Measurements from ENCODE around the gene GLI1. TPM values are rescaled to one million over a fixed set of nuclear protein-coding genes. Genes with fewer than 3 reads are reported as not detected.

Gene GLI1
- total RNA-seq, 2 experiments from 2014 or later = 0.31 to 0.85 TPM

GRCh38 chr12:57485695-57486094, 26.1 kb downstream of the GLI1 start:
- Histone ChIP-seq H3K27me3 (ENCODE audit: control insufficient read depth in 1 of 2, insufficient read depth in 2 of 2, low read length in 2 of 2) (no peaks in the 10 kb centered on the region), H3K4me1 (ENCODE audit: insufficient read depth, low read length) (peaks cover 40% of the 10 kb centered on the region), H3K9me3 (ENCODE audit: control insufficient read depth in 1 of 2, insufficient read depth in 1 of 2, low read length in 2 of 2) (no peaks in the 10 kb centered on the region), H3K27ac (ENCODE audit: low read depth in 1 of 2, low read length in 2 of 2) (no peak overlapping the region), H3K36me3 (ENCODE audit: insufficient read depth, low read length) (peaks cover 21% of the 10 kb centered on the region), H3K4me3 (ENCODE audit: low read length) (no peak overlapping the region)
- no peak for ATAC-seq (ENCODE audit: poor library complexity)
- H3K36me3 Mint-ChIP-seq (ENCODE audit: low read depth) = peaks cover 38% of the 10 kb centered on the region
- H3K4me3 Mint-ChIP-seq = no peak overlapping the region
- no peak for TF ChIP-seq CTCF (IDR thresholded peaks at IDR 0.05)
- H3K4me1 Mint-ChIP-seq (ENCODE audit: low read depth) = peaks cover 45% of the 10 kb centered on the region
- POLR2A ChIA-PET = interaction anchor here (0.7 to 2.3 kb wide), 5 partner anchors 9 to 106 kb away, joined by 3 to 7 read pairs (median 5); partner anchors contain the start of gene DDIT3
- DNase-seq = no peak
- H3K9me3 Mint-ChIP-seq = no peaks in the 10 kb centered on the region
- CTCF ChIA-PET = interaction anchor here (0.7 to 2.9 kb wide), 2 partner anchors 9 to 23 kb away, joined by 3 to 12 read pairs; no protein-coding TSS in a partner anchor
- intact Hi-C loops (cut with DNase I, micrococcal nuclease) = loop anchor here (2.0 to 5.0 kb wide), 2 partner anchors 61 to 62 kb away; partner anchors contain the start of gene DCTN2 (in 2 of the 2)
- H3K27me3 Mint-ChIP-seq = no peaks in the 10 kb centered on the region
- peak overlapping the region; percentile 42 for H3K27ac Mint-ChIP-seq

DNA sequence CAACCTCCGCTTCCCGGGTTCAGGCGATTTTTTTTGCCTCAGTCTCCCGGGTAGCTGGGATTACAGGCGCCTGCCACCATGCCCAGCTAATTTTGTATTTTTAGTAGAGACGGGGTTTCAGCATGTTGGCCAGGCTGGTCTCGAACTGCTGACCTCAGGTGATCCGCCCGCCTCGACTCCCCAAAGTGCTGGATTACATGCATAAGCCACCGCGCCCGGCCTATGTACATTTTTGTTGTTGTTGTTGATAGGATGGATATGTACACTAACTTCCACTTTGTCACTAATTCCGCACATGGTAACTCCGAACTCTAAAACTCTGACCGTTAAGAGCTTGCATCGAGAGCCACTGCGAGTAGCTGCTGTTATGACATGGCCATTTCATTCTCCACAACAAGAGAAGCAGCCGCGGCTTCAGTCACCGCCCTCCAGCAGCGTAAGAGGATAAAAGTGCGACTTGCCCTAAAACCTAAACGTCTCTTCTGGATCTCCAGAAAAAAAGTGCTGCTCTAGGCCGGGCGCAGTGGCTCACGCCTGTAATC, 27.5 kb downstream of the GLI1 start:
- Histone ChIP-seq H3K9me3 (ENCODE audit: control insufficient read depth in 1 of 2, insufficient read depth in 1 of 2, low read length in 2 of 2) (no peaks in the 10 kb centered on the region), H3K4me1 (ENCODE audit: insufficient read depth, low read length) (peaks cover 26% of the 10 kb centered on the region), H3K36me3 (ENCODE audit: insufficient read depth, low read length) (peaks cover 33% of the 10 kb centered on the region), H3K27me3 (ENCODE audit: control insufficient read depth in 1 of 2, insufficient read depth in 2 of 2, low read length in 2 of 2) (no peaks in the 10 kb centered on the region), H3K27ac (ENCODE audit: low read depth in 1 of 2, low read length in 2 of 2) (peak overlapping the region in 1 of 2 donors; percentile 29), H3K4me3 (ENCODE audit: low read length) (no peak overlapping the region)
- H3K4me3 Mint-ChIP-seq = peak overlapping the region; percentile 98
- no peak for TF ChIP-seq CTCF (IDR thresholded peaks at IDR 0.05)
- ChIA-PET POLR2A (interaction anchor here (1.0 to 2.5 kb wide), 5 partner anchors 8 to 33 kb away, joined by 6 to 15 read pairs (median 7); partner anchors contain the start of genes ARHGAP9 and DDIT3), CTCF (interaction anchor here (2.9 kb wide), 1 partner anchor 10 kb away, joined by 12 read pairs; no protein-coding TSS in a partner anchor)
- DNase-seq (peak in 1 of 14 experiments; percentile 44), ATAC-seq (ENCODE audit: poor library complexity) (no peak)
- peak overlapping the region; percentile 90 for H3K27ac Mint-ChIP-seq
- intact Hi-C loops (cut with DNase I, micrococcal nuclease) = loop anchor here (2.0 to 5.0 kb wide), 2 partner anchors 60 kb away; partner anchors contain the start of gene DCTN2 (in 2 of the 2)
- H3K36me3 Mint-ChIP-seq (ENCODE audit: low read depth) = peaks cover 53% of the 10 kb centered on the region
- H3K9me3 Mint-ChIP-seq = no peaks in the 10 kb centered on the region
- peaks cover 37% of the 10 kb centered on the region for H3K4me1 Mint-ChIP-seq (ENCODE audit: low read depth)
- H3K27me3 Mint-ChIP-seq = no peaks in the 10 kb centered on the region

DNA sequence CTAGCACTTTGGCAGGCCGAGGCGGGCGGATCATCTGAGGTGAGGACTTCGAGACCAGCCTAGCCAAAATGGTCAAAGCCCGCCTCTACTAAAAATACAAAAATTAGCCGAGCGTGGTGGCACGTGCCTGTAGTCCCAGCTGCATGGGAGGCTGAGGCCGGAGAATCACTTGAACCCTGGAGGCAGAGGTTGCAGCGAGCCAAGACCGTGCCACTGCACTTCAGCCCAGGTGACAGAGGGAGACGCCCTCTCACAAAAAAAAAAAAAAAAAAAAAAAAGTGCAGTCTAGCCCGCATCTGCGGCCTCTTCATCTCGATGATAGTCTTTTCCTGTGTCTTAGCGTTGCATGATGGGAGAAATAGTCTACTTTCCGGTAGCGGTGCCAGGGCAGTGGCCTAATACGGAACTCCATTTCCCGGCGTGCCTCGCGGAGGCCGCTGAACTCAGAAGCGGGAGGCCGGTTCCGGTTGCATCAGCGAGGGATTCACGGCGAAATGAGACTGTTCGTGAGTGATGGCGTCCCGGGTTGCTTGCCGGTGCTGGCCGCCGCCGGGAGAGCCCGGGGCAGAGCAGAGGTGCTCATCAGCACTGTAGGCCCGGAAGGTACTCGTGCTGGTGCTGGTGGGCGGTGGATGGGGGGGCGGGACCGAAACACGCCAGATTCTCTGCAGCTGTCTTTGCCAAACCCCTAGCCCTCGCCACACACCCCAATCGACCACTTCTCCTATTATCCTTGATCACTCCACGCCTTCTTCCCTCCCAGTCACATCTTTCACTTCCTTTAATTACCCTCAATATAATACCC, 28.2 kb downstream of the GLI1 start, which contains the start of gene MARS1:
Gene MARS1, plus strand, starts transcription at position 472 of the 805 bp plus-strand sequence. Its CDS starts 23 bp downstream, at position 495.
- no peaks in the 10 kb centered on the region for H3K9me3 Mint-ChIP-seq
- H3K27ac Mint-ChIP-seq = peak within 1 kb of the TSS; percentile 90
- peak; percentile 96 for ATAC-seq (ENCODE audit: poor library complexity)

More for the DNA sequence above, 28.2 kb downstream of the GLI1 start, which contains the start of gene MARS1:
- no peaks in the 10 kb centered on the region for H3K9me3 ChIP-seq (ENCODE audit: control insufficient read depth in 1 of 2, insufficient read depth in 1 of 2, low read length in 2 of 2)
- H3K27me3 Mint-ChIP-seq = no peaks in the 10 kb centered on the region
- peak within 1 kb of the TSS; percentile 98 for H3K4me3 ChIP-seq (ENCODE audit: low read length)
- H3K27me3 ChIP-seq (ENCODE audit: control insufficient read depth in 1 of 2, insufficient read depth in 2 of 2, low read length in 2 of 2) = no peaks in the 10 kb centered on the region
- no peak for TF ChIP-seq CTCF (IDR thresholded peaks at IDR 0.05)
- intact Hi-C loops (cut with DNase I, micrococcal nuclease) = loop anchor here (2.0 to 5.0 kb wide), 2 partner anchors 59 to 60 kb away; partner anchors contain the start of gene DCTN2 (in 2 of the 2)
- peaks cover 26% of the 10 kb centered on the region for H3K4me1 ChIP-seq (ENCODE audit: insufficient read depth, low read length)
- DNase-seq = peak; percentile 80 to 98 (median 88)
- H3K36me3 Mint-ChIP-seq (ENCODE audit: low read depth) = peaks cover 59% of the 10 kb centered on the region
- H3K36me3 ChIP-seq (ENCODE audit: insufficient read depth, low read length) = peaks cover 37% of the 10 kb centered on the region
- CTCF ChIA-PET = interaction anchor here (1.4 to 2.9 kb wide), 2 partner anchors 11 to 29 kb away, joined by 5 to 12 read pairs; partner anchors contain the start of gene GLI1
- H3K4me1 Mint-ChIP-seq (ENCODE audit: low read depth) = peaks cover 40% of the 10 kb centered on the region
- POLR2A ChIA-PET = interaction anchor here (1.0 to 2.5 kb wide), 5 partner anchors 8 to 32 kb away, joined by 6 to 15 read pairs (median 7); partner anchors contain the start of genes ARHGAP9 and DDIT3
- peak within 1 kb of the TSS; percentile 98 for H3K4me3 Mint-ChIP-seq
- H3K27ac ChIP-seq (ENCODE audit: low read depth in 1 of 2, low read length in 2 of 2) = peak within 1 kb of the TSS; percentile 80 to 86

Data from CD4-positive, alpha-beta T cell (primary cell).